ENCODE results near the gene WSB2. TPM values are rescaled to one million over a fixed set of nuclear protein-coding genes. Genes with fewer than 3 reads are reported as not detected.

WSB2 gene
- total RNA-seq, 1 experiment from 2014 or later = 46.2 TPM

DNA sequence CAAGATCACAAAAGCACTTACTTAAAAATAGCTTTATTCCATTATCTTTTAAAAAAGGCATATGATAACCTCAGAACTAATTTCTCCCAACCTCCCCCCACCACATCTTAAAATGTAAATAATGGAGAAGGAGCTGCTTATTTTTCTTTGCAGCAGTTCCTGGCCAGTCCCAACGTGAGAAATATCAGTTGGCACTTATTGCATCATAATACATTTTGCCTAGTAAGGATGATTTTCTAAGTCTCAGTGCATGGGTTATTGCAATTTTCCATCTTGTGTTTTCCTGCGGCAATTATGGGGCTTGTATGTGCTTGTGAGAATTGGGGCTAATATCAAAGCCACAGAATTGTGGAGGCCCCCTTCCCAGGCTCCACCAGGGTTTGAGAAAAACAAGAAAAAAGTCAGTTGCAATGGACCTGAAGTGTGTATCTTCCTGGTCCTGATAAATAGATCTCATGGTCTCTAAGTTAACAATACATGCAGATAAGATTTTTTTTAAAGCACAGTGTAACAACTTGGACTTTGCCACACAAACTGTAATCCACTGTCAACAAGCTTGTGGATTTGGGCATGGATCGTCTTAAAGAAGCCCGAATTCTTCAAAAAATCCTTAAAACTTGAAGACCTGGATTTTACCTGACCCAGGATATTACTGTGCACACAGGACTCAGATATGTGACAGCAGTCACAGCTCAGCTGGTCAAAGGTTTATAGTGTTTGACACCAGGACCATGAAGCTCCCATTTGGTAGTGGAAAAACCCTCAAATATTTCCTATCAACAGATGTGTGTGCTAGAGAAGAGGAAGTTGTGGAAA lies 2.8 kb upstream of the WSB2 start:
- Histone ChIP-seq H3K9me3 (ENCODE audit: insufficient read depth, low read depth) (no peaks in the 10 kb centered on the region), H4K20me1 (ENCODE audit: insufficient read depth) (no peaks in the 10 kb centered on the region), H3K79me2 (ENCODE audit: low read depth) (peaks cover 35% of the 10 kb centered on the region), H3K9me2 (ENCODE audit: insufficient read depth) (no peaks in the 10 kb centered on the region), H3K27ac (peak overlapping the region; percentile 94), H3F3A (ENCODE audit: insufficient read depth, low read depth) (peaks cover 26% of the 10 kb centered on the region), H2AFZ (no peak overlapping the region), H3K36me3 (ENCODE audit: low read depth) (no peaks in the 10 kb centered on the region), H3K27me3 (ENCODE audit: insufficient read depth, low read depth) (no peaks in the 10 kb centered on the region), H3K4me3 (peak overlapping the region; percentile 79), H3K4me1 (replicated peaks; ENCODE audit: insufficient read depth) (peaks cover 34% of the 10 kb centered on the region), H3K4me2 (peak overlapping the region; percentile 98)
- BruUV-seq (replicated peaks) = no TSS peak
- ChIA-PET CTCF (interaction anchor here (1.2 kb wide), 1 partner anchor 11 kb away, joined by 8 read pairs; no protein-coding TSS in a partner anchor), POLR2A (ENCODE audit: unreplicated experiment) (interaction anchor here (0.6 kb wide), 1 partner anchor 1851 kb away, joined by 14 read pairs; no protein-coding TSS in a partner anchor)
- DNase-seq = peak in 1 of 2 experiments; percentile 52
- intact Hi-C loops (cut with micrococcal nuclease; ENCODE audit: unreplicated experiment) = loop anchor here (2.0 kb wide), 2 partner anchors 47 to 73 kb away; partner anchors contain the start of genes PEBP1 and RFC5
- TF ChIP-seq, protein P1, sequence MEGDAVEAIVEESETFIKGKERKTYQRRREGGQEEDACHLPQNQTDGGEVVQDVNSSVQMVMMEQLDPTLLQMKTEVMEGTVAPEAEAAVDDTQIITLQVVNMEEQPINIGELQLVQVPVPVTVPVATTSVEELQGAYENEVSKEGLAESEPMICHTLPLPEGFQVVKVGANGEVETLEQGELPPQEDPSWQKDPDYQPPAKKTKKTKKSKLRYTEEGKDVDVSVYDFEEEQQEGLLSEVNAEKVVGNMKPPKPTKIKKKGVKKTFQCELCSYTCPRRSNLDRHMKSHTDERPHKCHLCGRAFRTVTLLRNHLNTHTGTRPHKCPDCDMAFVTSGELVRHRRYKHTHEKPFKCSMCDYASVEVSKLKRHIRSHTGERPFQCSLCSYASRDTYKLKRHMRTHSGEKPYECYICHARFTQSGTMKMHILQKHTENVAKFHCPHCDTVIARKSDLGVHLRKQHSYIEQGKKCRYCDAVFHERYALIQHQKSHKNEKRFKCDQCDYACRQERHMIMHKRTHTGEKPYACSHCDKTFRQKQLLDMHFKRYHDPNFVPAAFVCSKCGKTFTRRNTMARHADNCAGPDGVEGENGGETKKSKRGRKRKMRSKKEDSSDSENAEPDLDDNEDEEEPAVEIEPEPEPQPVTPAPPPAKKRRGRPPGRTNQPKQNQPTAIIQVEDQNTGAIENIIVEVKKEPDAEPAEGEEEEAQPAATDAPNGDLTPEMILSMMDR (conservative IDR thresholded peaks at IDR 0.05) = no peak
- no peak for TF ChIP-seq EZH2 (IDR thresholded peaks at IDR 0.05; ENCODE audit: low read depth)

DNA sequence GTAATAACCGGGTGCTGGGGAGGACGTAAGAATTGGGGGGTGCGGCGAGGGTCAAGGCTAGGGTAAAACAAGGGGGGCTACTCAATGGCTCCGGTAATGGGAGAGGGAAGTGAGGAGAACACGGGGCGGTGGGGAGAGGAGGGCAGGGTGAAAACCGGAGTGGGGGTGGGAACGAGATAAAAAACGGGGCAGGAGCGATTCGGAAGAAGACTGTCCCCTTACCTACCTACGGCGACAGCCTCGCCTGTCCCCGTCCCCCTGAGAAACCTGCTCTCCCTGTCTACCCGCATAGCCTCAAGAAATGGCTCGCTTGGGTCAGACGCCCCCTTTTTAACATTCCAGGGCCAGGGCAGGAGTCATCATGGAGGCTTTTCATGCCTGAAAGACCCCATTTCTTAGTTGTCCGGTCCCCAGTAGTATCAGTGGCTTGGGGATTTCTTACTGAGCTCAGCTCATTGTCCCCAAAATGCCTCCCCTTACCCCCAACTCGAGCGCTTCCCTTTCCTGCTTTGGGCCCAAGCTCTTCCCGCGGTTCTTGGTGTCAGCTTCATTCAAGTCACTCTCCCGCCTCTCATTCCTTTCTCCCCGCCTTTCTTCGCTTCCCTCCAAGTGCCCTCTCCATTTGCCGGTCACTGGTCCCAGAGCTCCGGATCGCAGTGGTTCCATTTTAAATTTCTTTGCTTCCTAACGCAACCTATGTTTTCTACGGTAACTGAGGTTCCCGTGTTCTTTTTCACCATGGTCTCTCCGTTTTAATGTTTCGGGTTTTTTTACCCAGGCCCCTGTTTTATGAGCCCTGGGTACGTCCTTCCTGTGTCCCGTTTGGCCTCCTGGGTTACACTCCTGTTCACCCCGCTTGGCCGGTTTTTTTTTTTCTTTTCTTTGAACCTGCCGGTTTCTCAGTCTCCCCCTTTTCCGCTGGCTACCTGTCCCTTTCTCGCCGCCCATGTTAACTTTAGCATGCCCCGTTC lies 1.2 kb upstream of the WSB2 start:
- peak overlapping the region; percentile 79 for H3K4me3 ChIP-seq
- H3K9me3 ChIP-seq (ENCODE audit: insufficient read depth, low read depth) = no peaks in the 10 kb centered on the region
- H3K27me3 ChIP-seq (ENCODE audit: insufficient read depth, low read depth) = no peaks in the 10 kb centered on the region
- H2AFZ ChIP-seq = peak overlapping the region; percentile 89
- ChIA-PET POLR2A (ENCODE audit: unreplicated experiment) (interaction anchor here (0.5 to 0.7 kb wide), 4 partner anchors 9 to 419 kb away, joined by 3 to 11 read pairs (median 6); partner anchors contain the start of gene VSIG10), CTCF (interaction anchor here (0.6 to 0.7 kb wide), 4 partner anchors 29 to 1891 kb away, joined by 5 to 16 read pairs (median 9); no protein-coding TSS in a partner anchor)
- no peaks in the 10 kb centered on the region for H4K20me1 ChIP-seq (ENCODE audit: insufficient read depth)
- peaks cover 34% of the 10 kb centered on the region for H3K4me1 ChIP-seq (replicated peaks; ENCODE audit: insufficient read depth)
- intact Hi-C loops (cut with micrococcal nuclease; ENCODE audit: unreplicated experiment) = loop anchor here (1.0 to 2.0 kb wide), 6 partner anchors 10 to 315 kb away; partner anchors contain the start of genes KSR2, PEBP1 and RFC5
- DNase-seq = peak; percentile 48 to 64
- H3K36me3 ChIP-seq (ENCODE audit: low read depth) = no peaks in the 10 kb centered on the region
- H3K27ac ChIP-seq = peak overlapping the region; percentile 94
- H3F3A ChIP-seq (ENCODE audit: insufficient read depth, low read depth) = peaks cover 26% of the 10 kb centered on the region
- peaks cover 45% of the 10 kb centered on the region for H3K79me2 ChIP-seq (ENCODE audit: low read depth)
- no peaks in the 10 kb centered on the region for H3K9me2 ChIP-seq (ENCODE audit: insufficient read depth)
- peak overlapping the region; percentile 98 for H3K4me2 ChIP-seq
- BruUV-seq (replicated peaks) = TSS peak; percentile 71
- TF ChIP-seq EZH2 (IDR thresholded peaks at IDR 0.05; ENCODE audit: low read depth) = no peak
- TF ChIP-seq, protein P1 (conservative IDR thresholded peaks at IDR 0.05) = no peak
